ENCODE results near the gene CCDC12.
"Not testable (repeated sequence)": the region's sequence is repeated elsewhere in the genome, so short reads cannot be mapped to it uniquely, and the experiment has no call there.

Gene CCDC12

DNA sequence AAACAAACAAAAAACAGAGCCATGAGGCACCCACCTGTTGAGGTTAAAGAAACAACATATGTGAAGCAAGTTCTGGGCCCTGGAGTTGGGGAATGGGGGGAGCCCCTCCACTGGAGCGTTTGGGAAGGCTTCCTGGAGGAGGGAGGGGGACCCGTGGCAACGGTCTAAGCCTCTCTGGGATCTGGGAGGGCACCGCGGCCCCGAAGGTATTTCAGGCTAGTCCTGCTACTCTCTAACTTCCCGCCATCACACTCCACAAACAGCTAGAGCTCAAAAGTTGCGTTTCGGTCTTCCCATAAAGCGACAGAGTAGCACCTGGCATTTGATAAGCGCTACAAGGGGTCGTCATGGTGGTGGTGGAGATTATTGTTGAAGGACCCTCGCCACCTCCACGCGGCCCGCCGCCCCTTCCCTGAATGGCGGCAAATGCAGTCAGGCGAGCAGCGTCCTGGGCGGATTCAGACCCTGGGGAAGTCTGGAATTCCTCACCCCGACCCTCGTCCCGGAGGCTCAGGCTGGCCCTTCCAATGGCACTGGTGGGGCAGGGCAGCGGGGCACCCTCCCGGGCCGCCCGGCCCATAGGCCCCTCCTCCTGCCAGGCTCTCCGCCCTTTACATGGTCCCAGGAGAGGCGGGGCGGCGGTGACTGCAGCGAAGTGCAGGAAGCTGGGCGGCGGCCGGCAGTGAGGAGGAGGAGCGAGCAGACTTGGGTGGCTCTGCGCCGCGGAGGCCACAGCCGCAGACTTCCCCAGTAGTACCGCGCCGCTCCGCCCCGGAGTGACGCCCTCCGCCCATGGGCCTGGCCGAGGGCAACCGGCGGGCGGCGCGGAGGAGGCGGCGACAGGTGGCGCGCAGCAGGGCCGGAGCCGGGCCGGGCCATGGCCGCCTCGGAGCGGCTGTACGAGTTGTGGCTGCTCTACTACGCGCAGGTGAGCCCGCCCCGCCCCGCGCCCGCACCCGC, 2.7 kb upstream of the CCDC12 start, which contains the start of gene NBEAL2:
Gene NBEAL2 (plus strand): TSS at position 682 of the 960 bp plus-strand sequence. CDS start 196 bp downstream, at position 878.
- peak; percentile 93 for DNase-seq

DNA sequence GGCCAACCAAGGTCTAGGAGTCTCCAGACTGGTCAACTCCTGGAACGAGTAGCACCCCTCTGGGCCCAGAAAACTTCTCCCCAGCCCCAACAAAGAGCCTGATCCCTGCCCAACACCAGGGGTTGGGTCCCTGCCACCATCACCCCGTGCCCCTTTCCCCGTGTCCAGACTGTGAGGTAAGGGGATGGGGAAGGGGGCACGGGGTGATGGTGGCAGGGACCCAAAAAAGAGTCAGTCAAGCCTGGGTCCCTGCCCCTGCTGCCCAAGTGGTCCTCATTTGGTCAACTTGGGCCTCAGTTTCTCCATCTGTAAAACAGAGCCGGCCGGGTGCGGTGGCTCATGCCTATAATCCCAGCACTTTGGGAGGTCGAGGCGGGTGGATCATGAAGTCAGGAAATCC, 1.8 kb upstream of the CCDC12 start:
- DNase-seq: no peak

DNA sequence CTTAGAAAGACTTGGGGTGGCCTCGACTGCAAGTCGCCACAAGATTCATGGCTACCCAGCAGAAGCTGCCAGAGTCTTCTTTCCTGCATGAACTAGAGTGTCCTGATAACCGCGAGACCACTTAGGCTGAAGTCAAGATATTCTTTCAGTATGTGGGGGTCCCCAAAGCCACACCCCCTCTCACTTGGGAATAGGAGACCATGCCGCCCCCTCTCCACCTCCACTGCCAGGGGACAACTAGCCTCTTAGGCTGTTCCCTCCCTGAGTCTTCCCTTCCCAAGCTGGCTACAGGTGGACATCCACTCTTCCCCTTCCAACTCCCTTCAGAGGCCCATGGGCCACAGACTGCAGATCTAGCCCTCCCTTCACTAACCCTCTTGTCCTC, 1.3 kb upstream of the CCDC12 start:
- no peak for DNase-seq

DNA sequence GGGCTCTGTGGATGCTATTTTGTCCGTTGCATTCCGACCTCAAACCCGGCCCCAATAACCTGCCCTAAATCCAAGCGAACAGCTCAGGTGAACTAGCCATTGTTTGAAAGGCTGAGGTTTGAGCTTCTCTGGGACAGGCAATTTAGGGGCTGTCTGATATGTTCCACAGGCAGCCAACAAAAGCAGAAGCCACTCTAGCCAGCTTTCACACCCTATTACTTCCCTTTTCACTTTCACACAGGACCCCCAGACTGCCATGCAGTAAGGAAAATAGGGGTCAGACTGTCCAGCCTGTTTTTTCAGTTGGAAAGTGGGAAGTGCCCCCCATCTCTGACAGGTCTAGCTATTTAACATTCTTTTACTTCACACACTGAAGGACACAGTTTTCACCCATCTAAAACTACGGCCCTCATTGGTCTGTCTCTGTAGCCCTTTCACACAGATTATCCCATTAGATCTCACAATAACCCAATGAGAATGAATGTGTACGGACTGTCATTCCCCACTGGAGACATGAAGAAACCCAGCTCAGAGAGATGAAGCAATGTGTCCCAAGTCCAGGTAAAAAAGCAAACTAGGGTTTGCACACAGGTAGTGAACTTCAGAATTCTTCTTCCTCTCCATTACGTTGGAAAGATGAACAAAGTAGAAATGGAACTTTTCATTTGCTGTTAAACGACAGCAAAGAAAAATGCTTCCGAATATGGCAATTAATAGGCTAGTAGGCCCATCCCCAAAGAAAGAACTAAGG, 1.9 kb downstream of the CCDC12 start:
- DNase-seq: no peak

DNA sequence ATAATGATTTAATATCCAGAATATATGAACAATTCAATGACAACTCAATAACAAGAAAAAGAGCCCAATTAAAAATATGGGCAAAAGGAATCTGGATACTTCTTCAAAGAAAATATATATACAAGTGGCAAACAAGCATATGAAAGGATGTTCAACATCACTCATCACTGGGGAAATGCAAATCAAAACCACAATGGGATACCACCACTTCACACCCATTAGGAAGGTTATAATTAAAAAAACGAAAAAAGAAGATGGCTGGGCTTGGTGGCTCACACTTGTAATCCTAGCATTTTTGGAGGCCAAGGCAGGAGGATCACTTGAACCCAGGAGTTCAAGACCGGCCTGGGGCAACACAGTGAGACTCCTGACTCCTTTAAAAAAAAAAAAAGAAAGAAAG, 4.1 kb downstream of the CCDC12 start:
- no peak for DNase-seq

DNA sequence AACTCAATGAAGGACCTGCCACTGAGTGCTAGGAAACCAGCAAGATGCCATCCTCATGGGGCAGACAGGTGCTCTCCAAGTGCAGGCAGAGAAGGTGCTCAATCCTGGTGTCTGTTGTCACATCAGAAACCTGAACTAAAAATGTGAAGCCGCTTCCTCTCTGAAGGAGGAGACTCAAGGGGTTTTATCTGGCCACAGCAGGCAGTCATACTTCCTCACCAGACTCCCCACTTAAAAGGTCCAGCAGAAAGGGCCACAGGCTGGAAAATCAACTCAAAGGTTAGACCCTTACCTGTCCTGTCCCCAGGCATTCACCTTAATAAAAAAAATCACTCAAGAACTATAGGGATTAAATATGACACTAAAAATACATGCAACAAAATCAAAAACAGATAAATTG, 4.8 kb downstream of the CCDC12 start:
- DNase-seq: no peak

DNA sequence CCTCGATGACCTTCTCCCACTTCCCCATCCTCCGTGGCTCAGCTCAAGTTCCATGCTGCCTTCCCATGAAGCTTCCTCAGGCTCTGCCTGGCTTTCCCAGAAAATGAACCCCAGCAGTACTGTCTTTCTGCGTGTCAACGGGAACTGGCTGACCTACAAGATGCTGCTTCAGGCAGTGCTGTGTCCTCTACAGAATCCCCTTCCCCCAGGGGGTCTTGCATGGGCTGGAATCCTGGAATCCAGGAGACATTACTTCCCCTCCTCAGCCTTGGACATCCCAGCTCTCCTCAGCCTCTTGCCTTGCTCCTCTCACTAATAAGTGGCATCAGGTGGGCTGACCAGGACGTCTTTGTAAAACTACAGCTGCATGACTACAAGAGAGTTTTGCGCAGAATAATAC, 5.4 kb downstream of the CCDC12 start:
- no peak for DNase-seq

DNA sequence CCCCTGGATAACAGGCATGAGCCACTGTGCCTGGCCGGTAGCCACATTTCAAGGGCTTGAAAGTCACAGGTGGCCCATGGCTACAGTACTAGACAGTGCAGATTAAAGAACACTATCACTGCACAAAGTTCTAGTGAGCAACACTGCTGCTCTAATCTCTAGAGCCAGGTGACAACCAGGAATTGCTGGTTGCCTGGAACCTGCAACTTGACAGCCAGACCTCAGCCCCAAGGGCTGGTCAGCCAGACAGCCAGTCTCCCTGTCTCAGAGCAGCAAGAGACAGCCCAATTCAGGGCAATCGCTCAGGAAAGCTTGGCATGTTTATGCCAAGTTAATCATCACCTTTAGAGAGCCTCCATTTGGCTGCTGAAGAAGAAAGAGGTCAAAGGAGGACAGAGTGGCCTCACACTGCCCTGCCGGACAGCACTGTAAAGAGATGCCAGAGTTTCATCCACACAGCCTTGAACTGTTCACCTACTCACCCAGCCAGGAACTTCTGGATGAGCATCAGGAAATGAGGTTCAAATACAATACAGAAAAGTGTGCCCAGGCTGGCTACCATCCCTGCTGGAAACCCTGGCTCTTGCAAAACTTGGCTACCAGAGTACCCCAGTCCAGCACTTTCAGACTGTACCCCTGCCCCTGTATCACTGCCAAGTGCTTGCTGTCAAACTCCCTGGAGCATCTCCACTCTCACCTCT, 6.0 kb downstream of the CCDC12 start:
- DNase-seq: no peak

DNA sequence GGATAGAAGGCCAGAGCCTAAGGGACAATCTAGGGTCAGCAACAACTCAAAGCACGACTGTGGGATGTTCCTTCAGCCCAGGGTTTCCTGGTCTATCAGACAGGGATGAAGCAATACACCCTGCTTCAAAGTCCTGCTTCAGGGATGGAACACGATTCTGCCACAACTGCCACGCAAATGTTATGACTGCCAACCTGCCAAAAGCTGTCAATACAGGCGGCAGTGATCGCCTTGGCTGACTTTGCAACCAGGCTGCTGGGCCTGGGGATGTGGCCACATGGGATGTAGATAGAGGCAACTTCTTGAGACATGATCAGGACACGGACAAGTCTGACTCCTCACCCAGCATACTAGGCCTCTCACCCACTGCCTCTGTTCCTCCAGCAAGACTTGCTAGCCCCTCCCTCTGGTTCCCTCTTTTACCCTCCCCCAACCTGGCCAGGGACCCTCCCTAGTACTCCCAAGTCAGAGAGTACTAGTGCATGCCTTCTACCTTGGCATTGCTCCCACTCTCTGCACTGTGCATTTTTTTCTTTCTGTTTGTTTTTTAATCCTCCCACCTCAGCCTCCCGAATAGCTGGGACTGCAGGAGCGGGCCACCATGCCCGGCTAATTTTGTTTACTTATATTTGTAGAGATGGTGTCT, 7.6 kb downstream of the CCDC12 start:
- DNase-seq: no peak

DNA sequence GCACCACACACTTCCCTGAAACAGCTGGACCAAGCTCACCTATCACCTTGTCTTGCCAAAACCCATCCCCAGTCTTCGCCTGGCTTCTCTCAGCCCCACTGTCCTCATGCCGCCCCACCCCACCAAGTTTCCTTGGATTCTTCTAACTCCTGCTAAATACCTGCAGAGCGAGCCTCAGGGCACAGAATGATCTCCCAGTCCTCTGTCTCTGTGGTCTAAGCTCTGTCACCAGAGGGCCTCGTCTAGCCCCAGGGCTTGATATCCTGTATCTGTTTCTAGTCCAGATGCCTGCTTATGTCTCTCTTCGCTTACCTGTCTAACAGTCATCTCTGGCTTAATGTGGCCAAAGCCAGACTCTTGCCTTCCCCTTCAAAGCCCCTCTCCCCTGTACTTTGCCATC, 9.7 kb downstream of the CCDC12 start:
- DNase-seq: no peak

DNA sequence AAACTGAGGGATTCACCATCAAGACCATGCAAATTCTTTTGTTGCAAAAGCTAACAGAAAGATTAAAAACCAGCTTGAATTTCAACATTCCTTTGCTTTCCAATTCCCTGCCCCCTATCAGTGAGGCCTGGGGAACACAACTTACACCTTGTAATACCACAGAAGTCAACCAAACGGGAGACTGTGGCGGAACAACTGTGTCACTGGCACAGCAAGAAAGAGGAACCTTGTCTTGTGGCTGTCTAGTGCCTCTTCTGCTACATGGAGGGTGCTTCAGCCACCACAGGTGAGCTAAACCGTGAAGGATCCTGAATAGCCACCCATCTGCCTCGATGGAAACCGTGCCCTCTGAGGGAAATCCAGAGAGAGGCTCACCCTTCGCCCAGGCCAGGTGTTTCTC, 11.4 kb downstream of the CCDC12 start:
- no peak for DNase-seq

DNA sequence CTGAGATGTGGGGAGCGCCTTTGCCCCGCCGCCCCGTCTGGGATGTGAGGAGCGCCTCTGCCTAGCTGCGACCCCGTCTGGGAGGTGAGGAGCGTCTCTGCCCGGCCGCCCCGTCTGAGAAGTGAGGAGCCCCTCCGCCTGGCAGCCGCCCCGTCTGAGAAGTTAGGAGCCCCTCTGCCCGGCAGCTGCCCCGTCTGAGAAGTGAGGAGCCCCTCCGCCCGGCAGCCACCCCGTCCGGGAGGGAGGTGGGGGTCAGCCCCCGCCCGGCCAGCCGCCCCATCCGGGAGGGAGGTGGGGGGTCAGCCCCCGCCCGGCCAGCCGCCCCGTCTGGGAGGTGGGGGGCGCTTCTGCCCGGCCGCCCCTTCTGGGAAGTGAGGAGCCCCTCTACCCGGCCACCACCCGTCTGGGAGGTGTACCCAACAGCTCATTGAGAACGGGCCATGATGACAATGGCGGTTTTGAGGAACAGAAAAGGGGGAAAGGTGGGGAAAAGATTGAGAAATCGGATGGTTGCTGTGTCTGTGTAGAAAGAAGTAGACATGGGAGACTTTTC, 12.4 kb downstream of the CCDC12 start:
- DNase-seq: not testable (repeated sequence)

DNA sequence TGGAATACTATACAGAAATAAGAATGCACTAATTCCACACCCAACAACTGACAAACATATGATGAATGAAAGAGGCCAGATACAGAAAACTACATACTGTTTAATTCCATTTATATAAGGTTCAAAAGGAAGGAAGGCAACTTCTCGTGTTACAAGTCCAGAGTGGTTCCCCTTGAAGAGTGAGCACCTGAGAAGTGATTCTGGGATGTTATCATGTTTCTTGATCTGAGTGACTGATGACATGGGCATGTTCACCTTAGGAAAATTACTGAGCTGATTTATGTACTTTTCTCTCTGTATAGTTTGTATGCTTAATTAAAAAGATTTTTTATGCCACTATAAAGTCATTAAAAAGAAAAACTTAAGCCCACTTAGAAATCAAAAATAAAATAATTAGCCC, 13.6 kb downstream of the CCDC12 start:
- no peak for DNase-seq

DNA sequence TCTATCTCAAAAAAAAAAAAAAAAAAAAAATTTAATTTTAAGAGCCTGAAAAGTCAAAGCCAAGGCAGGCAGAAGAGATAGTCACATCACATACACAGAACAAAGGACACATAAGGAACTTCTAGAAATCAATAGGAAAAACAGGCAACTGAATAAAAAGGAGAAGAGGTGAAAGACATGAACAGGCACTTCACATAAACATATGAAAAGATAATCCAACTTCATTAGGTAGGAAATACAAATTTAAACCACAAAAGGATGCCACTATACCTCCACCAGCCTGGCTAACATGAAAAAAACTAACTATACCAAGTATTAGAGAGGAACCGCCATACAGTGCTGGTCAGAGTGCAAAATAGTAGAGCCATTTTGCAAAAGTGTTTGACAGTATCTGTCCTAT, 14.1 kb downstream of the CCDC12 start:
- DNase-seq: no peak

DNA sequence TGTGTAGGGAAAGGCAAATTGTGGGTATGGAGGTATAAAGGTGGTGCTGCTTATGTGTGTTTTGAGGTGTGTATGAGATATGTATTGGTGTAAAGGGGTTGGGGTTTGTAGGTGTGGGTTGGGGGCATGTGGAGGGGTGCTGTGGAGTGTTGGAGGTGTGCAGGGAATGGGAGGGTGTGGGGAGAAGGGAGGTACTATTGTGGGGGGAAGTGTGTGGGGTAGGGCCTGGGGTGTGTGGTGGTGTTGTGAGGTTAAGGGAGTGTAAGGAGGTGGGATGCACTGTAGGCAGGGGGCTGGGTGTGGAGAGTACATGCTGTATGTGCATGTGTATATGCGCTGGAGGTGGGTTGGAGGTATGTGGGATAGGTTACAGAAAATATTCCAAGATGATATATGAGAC, 15.7 kb downstream of the CCDC12 start:
- no peak for DNase-seq

DNA sequence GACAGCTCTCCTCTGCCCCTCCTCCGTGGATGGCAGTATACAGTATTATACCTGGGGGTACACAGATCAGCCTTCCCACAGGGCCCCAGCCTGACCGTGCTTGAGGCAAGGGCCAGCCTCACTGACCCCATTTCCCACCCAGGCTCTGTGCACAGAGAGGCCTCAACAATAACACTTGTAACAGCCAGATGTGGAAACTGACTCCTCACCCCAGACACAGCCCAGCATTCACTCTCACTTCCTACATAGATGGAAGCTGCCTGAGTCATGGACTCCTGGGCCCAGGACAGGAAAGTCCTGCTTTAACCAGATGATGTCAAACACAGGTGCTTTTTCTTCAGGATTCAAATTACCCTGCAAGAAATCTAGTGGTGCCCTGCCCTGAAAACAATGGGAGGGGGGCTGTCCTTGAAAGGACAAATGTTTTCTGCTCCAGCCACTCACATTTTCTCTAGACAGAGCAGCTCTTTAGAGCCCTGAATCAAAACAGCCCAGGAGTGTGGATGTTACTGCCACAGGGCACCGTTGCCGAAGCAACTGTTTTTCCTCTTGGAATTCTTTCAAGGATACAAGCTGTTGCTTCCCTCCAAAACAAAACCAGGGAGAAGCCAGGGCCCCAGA, 16.4 kb downstream of the CCDC12 start:
- peak; percentile 33 for DNase-seq

DNA sequence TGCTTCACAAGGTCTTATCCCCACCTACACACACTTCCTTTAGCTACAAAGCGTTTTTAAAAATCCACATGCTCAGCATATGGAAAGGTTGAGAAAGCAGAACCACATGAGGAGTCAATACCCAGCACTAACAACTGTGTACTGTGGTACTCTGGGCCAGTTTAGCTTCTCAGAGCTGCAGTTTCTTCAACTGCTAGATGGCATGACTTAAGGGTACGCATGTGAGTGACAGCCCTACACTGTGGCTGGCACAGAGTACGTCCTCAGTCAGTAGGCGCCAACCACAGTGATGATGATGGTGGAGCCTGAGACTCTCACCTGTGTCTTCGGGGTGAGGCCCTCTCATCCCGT, 17.4 kb downstream of the CCDC12 start:
- no peak for DNase-seq

DNA sequence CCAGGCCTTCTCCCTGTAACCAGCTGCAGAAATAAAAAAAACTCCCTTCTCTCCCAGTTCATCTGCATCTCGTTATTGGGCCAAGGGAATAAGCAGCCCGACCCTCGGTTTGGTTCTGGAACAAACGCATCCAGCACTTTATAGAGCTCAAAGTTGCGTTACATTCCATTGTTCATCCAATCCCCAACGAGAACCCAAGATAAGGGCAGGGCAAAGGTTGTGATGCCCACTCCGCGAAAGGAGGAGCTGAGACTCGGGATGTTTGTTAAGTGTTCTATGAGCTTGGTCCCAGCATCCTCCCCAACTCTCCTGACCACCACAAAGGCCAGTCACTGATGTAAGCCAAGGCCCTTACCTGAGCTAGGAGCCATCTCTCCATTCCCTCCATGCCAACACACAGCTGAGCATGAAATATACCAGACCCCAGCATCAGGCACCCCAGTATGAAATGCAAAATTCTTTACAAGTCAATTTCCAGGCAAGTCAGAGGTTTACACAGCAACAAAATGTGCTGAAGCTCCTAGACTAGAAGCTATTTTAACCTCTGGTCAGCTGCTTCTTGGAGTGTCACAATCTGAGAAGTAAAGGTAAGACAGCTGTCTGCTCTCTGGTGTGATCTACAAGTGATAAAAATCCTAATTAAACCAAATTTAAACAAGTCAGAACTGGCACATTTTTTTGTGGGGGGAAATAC, 17.9 kb downstream of the CCDC12 start:
- no peak for DNase-seq

DNA sequence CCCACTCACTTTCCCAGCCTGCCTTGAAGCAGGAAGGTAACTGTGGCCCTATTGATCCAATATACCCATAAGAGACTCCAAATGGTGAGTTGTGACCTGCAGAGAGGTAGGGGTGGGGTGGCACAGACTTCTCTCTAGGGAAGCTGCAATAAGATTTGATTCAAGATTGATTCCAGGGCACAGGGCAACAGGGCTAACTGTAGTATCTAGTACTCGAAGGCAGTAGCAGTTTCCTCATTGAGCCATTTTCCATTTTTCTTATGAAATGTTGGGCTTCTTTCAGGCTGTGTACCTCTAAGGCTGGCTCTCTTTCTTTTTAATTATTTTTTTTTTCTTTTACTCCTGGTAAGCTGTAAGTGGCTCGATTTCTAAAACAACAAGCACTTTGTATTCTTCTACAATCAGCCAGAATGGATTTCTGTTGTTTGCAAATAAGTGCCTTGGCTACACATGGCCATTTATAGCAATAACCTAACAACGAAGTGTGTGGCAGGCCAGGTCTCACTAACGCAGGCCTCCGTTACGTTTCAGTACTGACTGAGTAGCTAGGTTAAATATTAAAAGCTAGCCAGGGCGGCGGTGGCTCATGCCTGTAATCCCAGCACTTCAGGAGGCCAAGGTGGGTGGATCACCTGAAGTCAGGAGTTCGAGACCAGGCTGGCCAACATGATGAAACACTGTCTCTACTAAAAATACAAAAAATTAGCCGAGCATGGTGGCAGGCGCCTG, 19.3 kb downstream of the CCDC12 start:
- no peak for DNase-seq

DNA sequence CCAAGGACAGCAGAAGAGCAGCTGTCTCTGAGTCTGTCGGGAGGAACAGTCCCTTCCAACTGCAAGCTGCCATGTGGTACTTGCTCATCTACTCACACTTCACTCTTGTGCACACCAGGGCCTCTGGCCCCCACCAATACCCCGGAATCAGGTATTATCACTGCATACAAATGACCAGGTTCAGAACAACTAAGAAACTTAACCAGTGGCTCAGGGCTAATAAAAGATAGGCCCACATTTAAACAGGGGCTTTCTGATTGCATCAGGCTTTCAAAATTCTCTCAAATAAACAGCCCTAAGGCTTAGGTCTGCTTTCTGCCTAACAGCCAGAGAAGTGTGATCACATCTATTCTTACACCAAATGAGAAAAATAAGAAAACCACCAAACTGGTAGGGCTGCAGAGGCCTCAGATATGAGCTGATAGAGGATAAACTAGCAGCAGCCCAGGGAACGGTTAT, 20.7 kb downstream of the CCDC12 start:
- DNase-seq: no peak

Measured in fibroblast of skin of back (primary cell).